HG03469 (cell line): Measurements from ENCODE around the gene CSTA.
"Not testable (repeated sequence)": the region's sequence is repeated elsewhere in the genome, so short reads cannot be mapped to it uniquely, and the experiment has no call there.

Experiments used
- ATAC-seq: cut with Tn5 transposase; IDR thresholded peaks from one replicate; pipeline ENCODE4 v1.9.1; 2021; ENCODE audit warnings: mild to moderate bottlenecking, moderate library complexity, moderate number of reproducible peaks; ENCODE audit not compliant: unreplicated experiment

The CSTA gene

GRCh38 chr3:122318620-122319019 is 6.4 kb upstream of the CSTA start:
- ATAC-seq, result no peak

DNA sequence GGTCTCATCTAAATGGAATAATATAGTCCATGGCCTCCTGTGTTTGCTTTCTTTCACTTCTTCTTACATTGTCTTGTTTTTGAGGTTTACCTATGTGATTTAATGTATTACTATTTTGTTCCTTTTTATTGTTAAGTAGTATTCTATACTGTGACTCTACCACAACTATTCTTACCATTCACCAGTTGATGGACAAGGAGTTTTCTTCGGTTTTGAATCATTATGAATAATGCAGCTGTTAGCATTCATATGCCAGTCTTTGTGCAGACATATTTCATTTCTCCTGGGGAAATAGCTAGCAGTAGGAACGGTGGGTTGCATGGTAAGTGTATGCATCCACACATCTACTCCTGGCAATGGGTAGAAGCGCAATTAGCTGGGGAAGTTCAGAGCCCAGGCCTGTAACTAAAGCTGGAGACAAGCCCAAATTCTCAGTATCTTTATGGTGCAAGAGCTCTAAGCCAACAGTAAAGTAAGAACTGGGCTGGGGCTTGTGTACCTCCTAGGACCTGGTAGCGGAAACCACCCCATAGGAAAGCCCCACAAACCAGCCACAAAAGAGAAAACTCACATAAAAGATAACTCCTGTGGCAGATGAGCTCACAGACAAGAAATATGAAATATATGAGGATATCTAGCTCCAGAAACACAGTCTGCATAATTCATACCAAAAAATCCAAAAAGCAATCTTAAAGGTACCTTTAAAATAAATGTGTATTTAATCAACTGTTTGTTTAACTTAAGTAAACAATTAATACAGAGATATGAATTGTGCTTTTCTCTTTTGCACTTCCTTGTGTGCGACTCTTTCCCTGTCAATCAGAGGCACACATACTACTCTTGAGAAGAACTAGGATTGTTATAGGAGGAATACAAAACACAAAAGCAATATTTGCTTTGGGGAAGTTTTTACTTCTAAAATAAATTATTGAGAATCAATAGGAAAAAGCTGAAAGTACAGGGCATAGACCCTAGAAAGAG is 2.7 kb upstream of the CSTA start:
- no peak for ATAC-seq

DNA sequence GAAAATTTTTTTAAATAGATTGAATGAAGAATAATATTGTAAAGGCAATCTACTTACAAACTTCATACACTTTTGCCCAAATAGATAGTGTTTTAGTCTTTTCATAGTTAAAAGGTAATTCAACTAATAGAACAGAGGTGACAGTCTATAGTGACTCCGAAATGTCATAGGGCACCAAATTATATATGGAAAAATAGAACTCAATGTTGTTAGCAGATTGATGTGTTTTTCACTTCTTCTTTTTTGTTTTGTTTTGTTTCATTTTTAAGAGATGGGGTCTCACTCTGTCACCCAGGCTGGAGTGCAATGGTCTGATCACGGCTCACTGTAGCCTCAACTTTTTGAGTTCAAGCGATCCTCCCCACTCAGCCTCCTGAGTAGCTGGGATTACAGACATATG is 721 bp downstream of the CSTA start:
- ATAC-seq, result no peak

GRCh38 chr3:122331886-122332285 is 6.8 kb downstream of the CSTA start:
- no peak for ATAC-seq

DNA sequence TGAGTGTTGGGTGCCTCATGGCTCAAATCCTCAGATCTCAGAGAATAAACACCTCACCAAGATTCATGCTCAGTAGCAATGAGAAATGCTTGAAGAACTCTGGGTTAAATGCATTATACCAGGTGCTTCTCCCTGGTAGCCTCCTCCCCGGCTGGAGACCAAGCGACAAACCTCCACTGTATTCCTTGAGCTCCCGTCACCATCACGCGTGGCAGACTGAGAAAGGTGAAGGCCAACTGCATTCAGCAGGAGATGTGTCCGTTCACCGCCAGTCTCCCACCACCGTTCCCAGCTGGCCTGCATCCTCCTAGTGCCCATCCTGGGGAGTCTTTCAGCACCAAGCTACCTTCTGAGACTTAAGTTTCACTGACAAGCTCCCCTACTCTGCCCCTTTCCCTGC is 7.5 kb downstream of the CSTA start:
- ATAC-seq, result no peak

GRCh38 chr3:122342803-122343202 is 17.8 kb downstream of the CSTA start:
- ATAC-seq, result no peak

DNA sequence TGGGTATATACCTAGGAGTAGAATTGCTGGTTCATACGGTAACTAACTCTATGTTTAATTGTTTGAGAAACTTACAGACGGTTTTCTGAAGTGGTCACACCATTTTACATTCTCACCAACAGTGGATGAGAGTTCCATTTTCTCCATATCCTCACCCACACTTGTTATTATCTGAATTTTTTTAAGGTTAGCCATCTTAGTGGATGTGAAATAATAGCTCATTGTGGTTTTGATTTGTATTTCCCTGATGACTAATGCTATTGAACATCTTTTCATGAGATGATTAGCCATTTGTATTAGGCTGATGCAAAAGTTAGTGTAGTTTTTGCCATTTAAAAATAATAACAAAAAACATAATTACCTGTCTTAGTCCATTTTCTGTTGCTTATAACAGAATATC is 18.6 kb downstream of the CSTA start:
- no peak for ATAC-seq

- no peak for ATAC-seq
Measured at GRCh38 chr3:122349171-122349570, 24.1 kb downstream of the CSTA start.

DNA sequence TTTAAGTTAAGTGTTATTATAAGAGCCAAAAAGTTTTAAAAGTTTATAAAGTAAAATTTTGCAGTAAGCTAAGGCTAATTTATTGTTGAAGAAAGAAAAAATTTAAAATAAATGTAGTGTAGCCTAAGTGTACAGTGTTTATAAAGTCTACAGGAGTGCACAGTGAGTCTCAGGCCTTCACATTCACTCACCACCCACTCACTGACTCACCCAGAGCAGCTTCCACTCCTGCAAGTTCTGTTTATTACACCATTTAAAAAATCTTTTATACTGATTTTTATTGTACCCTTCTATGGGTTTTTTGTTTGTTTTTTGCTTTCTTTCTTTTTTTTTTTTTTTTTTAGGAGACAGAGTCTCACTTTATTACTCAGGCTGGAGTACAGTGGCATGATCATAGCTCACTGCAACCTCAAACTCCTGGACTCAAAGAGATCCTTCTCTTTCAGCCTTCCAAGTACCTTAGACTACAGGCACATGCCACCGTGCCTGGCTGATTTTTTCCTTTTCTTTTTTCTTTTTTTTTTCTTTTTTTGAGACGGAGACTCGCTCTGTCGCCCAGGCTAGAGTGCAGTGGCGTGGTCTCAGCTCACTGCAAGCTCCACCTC is 25.9 kb downstream of the CSTA start:
- ATAC-seq, result no peak

DNA sequence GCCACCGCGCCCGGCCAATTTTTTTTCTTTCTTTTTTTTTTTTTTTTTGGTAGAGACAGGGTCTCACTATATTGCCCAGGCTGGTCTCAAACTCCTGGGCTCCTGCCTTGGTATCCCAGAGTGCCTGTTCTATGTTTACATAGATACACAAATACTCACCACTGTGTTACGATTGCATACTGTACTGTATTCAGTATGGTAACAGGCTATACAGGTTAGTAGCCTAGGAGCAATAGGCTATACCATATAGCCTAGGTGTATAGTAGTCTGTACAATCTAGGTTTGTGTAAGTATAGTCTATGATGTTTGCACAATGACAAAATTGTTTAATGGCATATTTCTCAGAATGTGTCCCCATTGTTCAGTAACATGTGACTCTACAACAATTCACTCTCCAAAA is 26.6 kb downstream of the CSTA start:
- no peak for ATAC-seq

GRCh38 chr3:122353215-122353614 is 28.2 kb downstream of the CSTA start:
- no peak for ATAC-seq

- ATAC-seq, result no peak
Measured at GRCh38 chr3:122353893-122354401, 28.9 kb downstream of the CSTA start.

- no peak for ATAC-seq
Measured at GRCh38 chr3:122355612-122356011, 30.6 kb downstream of the CSTA start.

GRCh38 chr3:122356402-122356801 is 31.4 kb downstream of the CSTA start:
- no peak for ATAC-seq

DNA sequence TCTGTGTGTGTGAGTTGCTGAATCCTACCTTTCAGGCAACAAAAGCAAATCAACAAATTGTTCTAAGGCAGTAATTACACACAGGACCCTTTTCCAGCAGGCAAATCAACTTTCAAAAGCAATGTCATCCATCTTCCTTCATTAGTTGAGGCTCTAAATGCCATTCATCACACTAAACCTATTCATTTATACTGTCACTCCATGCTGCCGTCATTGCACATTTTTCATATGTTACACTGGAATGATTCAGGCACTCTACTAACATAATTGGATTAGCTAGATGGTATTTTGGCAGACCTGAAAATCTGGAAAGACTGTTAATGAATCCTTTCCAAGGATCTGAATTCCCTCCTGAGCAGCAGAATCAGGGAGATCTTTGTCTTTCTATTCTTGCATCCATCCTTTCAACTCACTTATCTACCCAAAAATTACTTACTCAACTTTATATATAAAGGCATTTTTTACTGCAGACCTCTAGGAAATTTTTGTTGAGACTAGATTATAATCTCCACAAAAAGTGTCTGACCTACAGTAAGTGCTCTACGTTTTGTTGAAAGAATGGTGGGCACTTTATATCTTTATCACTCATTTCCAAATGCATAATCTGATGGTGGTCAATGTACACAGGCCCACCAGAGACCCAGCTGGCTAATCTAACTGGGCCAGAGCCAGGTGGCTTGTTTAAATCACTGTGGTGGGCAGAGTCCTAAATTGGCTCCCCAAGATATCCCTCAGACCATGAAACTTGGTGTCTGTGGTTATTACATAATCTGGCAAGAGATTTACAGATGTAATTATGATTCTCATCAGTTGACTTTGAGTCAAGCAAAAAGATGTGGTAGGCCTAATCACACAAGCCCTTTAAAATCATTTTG is 33.0 kb downstream of the CSTA start:
- no peak for ATAC-seq

DNA sequence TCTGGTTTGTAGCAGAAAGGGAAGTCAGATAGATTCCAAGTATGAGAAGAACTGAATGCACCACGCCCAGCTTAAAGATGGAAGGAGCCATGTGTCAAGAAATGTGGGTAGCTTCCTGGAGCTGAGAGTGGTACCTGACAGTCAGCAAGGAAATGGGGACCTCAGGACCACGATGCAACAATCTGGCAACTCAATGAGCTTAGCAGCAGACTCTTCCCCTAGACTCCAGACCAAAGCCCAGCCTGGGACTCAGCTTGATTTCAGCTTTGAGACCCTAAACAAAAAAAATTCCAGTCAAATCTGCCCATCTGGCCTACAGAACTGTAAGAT is 33.6 kb downstream of the CSTA start:
- no peak for ATAC-seq

DNA sequence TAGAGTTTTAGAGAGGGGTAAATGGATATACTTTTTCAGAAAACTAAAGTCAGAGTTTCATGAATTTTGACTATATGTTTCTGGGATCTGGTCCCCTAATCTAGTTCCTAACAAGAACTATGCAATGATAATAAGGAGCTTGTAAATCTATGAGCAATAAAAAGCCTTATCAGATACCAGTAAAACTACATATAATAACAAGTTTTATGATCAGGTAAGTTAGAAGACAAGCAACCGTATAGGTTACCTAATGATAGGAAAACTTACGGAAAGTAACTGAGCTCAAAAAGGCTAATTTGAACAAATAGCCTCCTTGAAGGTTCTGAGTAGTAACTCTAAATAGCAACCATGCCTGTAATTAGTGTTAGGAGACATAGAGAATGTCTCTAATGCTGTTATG is 37.0 kb downstream of the CSTA start:
- ATAC-seq, result no peak

DNA sequence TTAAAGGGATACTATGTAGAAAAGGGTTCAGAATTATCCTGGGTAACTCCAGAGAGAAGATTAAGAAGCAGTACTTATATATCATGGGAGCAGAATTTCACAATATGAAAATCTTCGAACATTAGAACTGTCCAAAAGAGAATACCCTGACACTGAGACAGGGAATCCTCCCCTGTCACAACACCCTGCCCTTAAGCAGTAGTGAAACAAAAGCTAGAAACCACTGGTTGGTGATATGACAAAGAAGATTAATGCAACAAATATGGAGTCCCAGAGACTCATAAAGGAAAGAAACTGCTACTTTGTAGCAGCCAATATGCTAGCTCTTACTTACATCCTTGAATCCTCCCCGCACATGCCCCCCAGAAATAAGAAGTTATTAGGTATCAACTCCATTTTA is 39.4 kb downstream of the CSTA start:
- ATAC-seq, result no peak

DNA sequence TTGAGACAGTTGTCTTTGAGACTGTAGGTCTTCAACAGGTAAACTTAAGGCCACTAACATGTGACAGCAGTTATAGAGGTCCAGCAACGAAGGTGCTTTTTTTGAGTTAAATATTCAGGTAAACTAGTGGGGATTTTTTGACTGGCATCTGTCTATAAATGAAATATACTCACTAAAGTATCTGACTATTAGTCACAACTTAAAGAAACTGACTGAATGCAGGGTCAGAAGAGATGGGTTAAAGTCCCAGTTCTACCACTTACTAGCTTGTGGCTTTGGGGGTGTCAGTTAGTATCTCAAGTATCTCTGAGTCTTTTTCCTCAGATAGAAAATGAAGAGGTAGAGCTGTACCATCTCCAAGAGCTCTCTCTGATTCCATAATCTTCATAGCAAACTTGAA is 40.0 kb downstream of the CSTA start:
- no peak for ATAC-seq

- ATAC-seq, result not testable (repeated sequence)
Measured at GRCh38 chr3:122365582-122366378, 40.7 kb downstream of the CSTA start.

GRCh38 chr3:122366379-122366749 is 41.3 kb downstream of the CSTA start:
- no peak for ATAC-seq
